ENCODE data around the gene CCDC85A. TPM values are rescaled to one million over a fixed set of nuclear protein-coding genes. Genes with fewer than 3 reads are reported as not detected.
A peak's percentile ranks its signal among the peaks of the same experiment; 100 is the strongest.

Gene CCDC85A
- total RNA-seq, 1 donor: 5.2 TPM

DNA sequence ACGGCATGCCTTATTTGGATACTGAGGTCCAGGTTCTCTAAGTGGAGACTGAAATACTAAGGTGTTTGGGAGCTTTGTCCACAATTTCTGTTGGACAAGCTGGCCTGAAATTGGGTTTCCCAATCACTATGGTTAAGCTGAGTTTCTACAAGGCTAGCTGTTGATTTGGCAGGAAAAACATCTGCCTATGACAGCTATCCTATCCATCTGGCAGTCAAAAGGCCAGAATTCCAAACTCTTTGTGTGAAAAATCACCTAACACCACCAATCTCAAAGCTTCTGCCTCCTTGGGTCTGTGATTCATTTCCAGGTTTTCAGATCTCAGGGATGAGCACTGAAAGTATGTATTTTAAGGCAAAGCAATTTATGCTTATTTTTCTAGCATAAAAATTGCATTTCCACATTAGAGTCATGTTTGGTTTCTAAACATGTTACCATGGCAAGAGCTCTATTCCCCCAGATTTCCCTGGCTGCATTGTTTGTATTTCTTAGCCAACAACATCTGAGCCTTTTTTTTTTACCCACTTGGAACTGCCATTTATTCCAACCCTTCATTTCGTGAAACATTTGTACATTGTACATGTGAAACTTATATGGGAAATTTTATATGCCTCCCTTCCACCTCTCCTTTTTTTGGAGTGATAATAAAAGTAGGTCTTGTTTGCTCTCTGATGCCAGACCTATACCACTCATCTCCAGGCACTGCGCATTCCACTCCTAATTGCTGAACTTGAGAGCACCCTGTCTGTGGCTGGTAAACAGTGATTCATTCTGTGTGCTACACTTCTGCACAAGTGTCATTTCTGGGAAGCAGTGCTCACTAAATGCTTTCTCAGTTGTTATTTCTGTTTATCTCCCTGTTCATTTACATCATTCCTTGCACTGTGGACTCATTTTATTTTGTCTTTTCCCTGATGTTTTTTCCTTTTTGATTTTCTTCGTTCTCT is 15.9 kb upstream of the CCDC85A start:
- DNase-seq (ENCODE audit: low read depth): peak; percentile 37
- H3K4me3 ChIP-seq (ENCODE audit: low read depth, low read length): no peak overlapping the region
- TF ChIP-seq, protein P1, sequence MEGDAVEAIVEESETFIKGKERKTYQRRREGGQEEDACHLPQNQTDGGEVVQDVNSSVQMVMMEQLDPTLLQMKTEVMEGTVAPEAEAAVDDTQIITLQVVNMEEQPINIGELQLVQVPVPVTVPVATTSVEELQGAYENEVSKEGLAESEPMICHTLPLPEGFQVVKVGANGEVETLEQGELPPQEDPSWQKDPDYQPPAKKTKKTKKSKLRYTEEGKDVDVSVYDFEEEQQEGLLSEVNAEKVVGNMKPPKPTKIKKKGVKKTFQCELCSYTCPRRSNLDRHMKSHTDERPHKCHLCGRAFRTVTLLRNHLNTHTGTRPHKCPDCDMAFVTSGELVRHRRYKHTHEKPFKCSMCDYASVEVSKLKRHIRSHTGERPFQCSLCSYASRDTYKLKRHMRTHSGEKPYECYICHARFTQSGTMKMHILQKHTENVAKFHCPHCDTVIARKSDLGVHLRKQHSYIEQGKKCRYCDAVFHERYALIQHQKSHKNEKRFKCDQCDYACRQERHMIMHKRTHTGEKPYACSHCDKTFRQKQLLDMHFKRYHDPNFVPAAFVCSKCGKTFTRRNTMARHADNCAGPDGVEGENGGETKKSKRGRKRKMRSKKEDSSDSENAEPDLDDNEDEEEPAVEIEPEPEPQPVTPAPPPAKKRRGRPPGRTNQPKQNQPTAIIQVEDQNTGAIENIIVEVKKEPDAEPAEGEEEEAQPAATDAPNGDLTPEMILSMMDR (IDR thresholded peaks at IDR 0.05; ENCODE audit: insufficient read depth, low read depth, low read length): no peak

- no peak for DNase-seq (ENCODE audit: low read depth)
- TF ChIP-seq, protein P1 (IDR thresholded peaks at IDR 0.05; ENCODE audit: insufficient read depth, low read depth, low read length): no peak
- no peak overlapping the region for H3K4me3 ChIP-seq (ENCODE audit: low read depth, low read length)
Observed at GRCh38 chr2:56169521-56169920, 14.3 kb upstream of the CCDC85A start.

GRCh38 chr2:56170504-56170903 is 13.3 kb upstream of the CCDC85A start:
- TF ChIP-seq, protein P1 (IDR thresholded peaks at IDR 0.05; ENCODE audit: insufficient read depth, low read depth, low read length): no peak
- DNase-seq (ENCODE audit: low read depth): peak; percentile 62
- no peak overlapping the region for H3K4me3 ChIP-seq (ENCODE audit: low read depth, low read length)

- DNase-seq (ENCODE audit: low read depth): no peak
- TF ChIP-seq, protein P1 (IDR thresholded peaks at IDR 0.05; ENCODE audit: insufficient read depth, low read depth, low read length): no peak
- no peak overlapping the region for H3K4me3 ChIP-seq (ENCODE audit: low read depth, low read length)
Observed at GRCh38 chr2:56170988-56171387, 12.8 kb upstream of the CCDC85A start.

DNA sequence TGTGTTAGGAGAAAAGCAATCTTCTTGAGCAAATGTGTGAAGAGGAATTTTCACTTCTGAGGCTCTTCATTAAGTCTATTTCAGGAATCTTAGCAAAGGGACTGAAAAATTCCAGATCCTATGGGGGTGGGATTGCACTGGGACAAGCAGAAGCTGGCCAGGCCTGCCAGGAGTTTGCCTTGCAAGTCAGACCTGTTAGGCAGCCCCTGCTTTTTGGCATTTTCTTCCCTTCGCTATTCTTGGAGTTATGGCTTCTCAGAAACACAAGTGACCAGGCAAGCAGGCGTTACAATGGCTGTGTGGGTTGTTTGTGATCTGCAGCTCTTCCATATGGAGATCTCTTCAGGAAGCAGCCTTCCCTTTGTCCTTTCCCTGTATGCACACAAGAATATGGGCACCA is 8.0 kb upstream of the CCDC85A start:
- TF ChIP-seq, protein P1 (IDR thresholded peaks at IDR 0.05; ENCODE audit: insufficient read depth, low read depth, low read length): no peak
- no peak for DNase-seq (ENCODE audit: low read depth)
- no peak overlapping the region for H3K4me3 ChIP-seq (ENCODE audit: low read depth, low read length)

DNA sequence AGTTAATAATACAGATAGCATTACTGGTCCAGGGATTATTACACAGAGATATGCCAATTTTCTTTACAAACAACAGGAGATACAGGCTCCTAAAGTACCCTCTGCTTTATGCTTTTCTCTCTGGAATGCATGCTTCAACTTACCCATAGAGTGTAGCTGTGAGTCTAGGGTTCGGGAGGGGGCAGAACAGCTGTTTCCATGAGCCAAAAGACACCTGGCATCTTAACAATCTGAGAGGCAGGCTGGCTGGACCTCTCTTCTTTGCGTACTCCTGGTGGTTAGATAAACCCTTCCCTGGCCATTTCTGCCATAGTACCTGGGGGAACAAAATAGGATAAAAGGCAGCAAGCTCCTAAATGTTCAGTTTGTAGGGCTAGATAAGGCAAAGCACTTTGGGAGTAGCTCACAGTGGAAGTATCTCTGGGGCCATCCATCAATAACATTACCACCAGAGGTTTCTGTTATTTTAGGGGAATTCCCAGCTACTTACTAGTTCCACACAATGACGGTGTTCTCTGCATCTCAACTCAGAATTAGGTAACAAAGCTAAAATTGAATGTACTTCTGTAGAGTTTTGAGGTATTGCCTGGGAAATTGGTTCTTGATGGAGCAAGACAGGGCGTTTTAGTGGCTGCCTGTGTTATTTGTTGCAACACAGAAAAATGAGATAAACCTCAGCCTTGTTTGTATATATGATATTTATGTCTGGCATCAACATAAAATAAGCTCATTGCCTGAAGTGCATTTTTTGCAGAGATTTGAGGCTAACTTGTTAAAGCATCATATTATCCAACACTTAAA is 6.2 kb upstream of the CCDC85A start:
- TF ChIP-seq, protein P1 (IDR thresholded peaks at IDR 0.05; ENCODE audit: insufficient read depth, low read depth, low read length): no peak
- peak; percentile 13 for DNase-seq (ENCODE audit: low read depth)

More for the DNA sequence above, 6.2 kb upstream of the CCDC85A start:
- H3K4me3 ChIP-seq (ENCODE audit: low read depth, low read length): no peak overlapping the region

Measured in fibroblast of villous mesenchyme (primary cell).